ENCODE results near the gene SAG. TPM values are rescaled to one million over a fixed set of nuclear protein-coding genes. Genes with fewer than 3 reads are reported as not detected.

SAG gene
- total RNA-seq, 1 experiment from 2014 or later = not detected

DNA sequence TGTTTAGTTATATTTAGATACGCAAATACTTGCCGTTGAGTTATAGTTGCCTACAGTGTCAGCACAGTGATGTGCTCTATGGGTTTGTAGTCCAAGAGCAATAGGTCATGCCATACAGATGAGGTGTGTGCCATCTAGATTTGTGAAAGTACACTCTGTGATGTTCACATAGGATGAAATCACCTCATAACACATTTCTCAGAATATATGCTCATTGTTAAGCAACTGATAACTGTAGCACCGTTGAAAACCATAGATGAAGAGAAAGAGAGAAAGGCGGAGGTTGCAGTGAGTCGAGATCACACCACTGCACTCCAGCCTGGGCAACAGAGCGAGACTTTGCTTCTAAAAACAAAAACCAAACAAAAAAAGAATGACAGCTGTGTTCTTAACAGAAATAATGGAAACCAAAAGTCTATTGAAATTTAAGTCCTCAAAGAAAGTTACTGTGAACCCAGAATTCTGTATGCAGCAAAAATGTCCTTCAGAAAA lies 56.2 kb downstream of the SAG start:
- Histone ChIP-seq H3K9me3 (ENCODE audit: control insufficient read depth, insufficient read depth, low read depth, low read length) (no peaks in the 10 kb centered on the region), H3K4me1 (ENCODE audit: control insufficient read depth, insufficient read depth, low read length) (0 out of 2 replicates have a peak, but pooled peaks cover 5% of the 10 kb centered on the region), H3K4me3 (ENCODE audit: low read depth in 2 of 2, low read length in 2 of 2) (no peak overlapping the region), H3K36me3 (ENCODE audit: control insufficient read depth, insufficient read depth, low read length) (no peaks in the 10 kb centered on the region), H3K27ac (ENCODE audit: low read length) (no peak overlapping the region), H3K27me3 (ENCODE audit: control insufficient read depth, insufficient read depth, low read length) (no peaks in the 10 kb centered on the region)
- intact Hi-C loops (cut with micrococcal nuclease; ENCODE audit: unreplicated experiment) (no loop called here), in situ Hi-C loops (cut with HindIII; ENCODE audit: low pct_unique_long_range_greater_than_20kb, low sequenced_read_pairs) (no loop called here)
- POLR2A ChIA-PET = no interaction called here
- TF ChIP-seq SIN3A (IDR thresholded peaks at IDR 0.05; ENCODE audit: borderline replicate concordance, insufficient read depth, low read depth, low read length) (no peak), POLR2AphosphoS5 (IDR thresholded peaks at IDR 0.05; ENCODE audit: low read depth, low read length) (no peak), TCF7L2 (IDR thresholded peaks at IDR 0.05; ENCODE audit: low read depth, low read length) (no peak)
- TF ChIP-seq, protein P1, sequence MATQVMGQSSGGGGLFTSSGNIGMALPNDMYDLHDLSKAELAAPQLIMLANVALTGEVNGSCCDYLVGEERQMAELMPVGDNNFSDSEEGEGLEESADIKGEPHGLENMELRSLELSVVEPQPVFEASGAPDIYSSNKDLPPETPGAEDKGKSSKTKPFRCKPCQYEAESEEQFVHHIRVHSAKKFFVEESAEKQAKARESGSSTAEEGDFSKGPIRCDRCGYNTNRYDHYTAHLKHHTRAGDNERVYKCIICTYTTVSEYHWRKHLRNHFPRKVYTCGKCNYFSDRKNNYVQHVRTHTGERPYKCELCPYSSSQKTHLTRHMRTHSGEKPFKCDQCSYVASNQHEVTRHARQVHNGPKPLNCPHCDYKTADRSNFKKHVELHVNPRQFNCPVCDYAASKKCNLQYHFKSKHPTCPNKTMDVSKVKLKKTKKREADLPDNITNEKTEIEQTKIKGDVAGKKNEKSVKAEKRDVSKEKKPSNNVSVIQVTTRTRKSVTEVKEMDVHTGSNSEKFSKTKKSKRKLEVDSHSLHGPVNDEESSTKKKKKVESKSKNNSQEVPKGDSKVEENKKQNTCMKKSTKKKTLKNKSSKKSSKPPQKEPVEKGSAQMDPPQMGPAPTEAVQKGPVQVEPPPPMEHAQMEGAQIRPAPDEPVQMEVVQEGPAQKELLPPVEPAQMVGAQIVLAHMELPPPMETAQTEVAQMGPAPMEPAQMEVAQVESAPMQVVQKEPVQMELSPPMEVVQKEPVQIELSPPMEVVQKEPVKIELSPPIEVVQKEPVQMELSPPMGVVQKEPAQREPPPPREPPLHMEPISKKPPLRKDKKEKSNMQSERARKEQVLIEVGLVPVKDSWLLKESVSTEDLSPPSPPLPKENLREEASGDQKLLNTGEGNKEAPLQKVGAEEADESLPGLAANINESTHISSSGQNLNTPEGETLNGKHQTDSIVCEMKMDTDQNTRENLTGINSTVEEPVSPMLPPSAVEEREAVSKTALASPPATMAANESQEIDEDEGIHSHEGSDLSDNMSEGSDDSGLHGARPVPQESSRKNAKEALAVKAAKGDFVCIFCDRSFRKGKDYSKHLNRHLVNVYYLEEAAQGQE (IDR thresholded peaks at IDR 0.05; ENCODE audit: insufficient read depth in 1 of 2, low read depth in 2 of 2, low read length in 1 of 2) = no peak
- TF ChIP-seq, protein P2, sequence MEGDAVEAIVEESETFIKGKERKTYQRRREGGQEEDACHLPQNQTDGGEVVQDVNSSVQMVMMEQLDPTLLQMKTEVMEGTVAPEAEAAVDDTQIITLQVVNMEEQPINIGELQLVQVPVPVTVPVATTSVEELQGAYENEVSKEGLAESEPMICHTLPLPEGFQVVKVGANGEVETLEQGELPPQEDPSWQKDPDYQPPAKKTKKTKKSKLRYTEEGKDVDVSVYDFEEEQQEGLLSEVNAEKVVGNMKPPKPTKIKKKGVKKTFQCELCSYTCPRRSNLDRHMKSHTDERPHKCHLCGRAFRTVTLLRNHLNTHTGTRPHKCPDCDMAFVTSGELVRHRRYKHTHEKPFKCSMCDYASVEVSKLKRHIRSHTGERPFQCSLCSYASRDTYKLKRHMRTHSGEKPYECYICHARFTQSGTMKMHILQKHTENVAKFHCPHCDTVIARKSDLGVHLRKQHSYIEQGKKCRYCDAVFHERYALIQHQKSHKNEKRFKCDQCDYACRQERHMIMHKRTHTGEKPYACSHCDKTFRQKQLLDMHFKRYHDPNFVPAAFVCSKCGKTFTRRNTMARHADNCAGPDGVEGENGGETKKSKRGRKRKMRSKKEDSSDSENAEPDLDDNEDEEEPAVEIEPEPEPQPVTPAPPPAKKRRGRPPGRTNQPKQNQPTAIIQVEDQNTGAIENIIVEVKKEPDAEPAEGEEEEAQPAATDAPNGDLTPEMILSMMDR (IDR thresholded peaks at IDR 0.05) = no peak
- no TSS peak for BruUV-seq (replicated peaks)
- CTCF ChIA-PET = no interaction called here
- DNase-seq (ENCODE audit: low read depth, low spot score) = no peak
- no peak for ATAC-seq

DNA sequence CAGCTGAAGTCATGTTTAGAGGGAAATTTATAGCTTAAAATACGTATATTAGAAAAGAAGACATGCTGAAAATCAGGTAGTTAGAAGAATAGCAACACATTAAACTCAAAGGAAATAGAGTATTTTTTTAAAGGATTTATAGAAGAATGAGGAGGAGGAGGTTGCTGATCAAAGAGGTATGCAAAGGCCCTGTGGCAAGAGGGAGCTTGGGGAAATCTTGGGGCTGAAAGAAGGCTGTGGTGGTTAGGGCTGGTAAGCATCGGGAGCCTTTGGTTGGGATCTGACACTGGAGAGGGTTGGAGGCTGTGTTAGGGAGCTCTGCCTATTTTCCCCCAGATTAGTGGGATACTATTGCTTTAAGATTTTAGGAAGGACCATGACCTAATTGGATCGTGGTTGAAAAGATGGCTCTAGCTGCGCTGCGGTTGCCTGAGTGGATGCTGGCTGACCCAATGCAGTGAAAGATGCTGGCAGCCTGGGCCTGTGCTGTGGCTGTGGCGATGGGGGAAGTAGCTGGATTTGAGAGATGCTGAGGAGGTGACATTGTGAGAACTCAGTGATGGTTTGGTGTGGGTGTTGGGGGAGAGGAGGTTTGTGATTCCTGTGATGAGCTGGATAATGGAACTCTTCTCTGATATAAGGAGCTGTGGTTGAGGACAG lies 58.4 kb downstream of the SAG start:
- Histone ChIP-seq H3K27ac (ENCODE audit: low read length) (no peak overlapping the region), H3K9me3 (ENCODE audit: control insufficient read depth, insufficient read depth, low read depth, low read length) (no peaks in the 10 kb centered on the region), H3K4me1 (ENCODE audit: control insufficient read depth, insufficient read depth, low read length) (0 out of 2 replicates have a peak, but pooled peaks cover 7% of the 10 kb centered on the region), H3K4me3 (ENCODE audit: low read depth in 2 of 2, low read length in 2 of 2) (no peak overlapping the region), H3K27me3 (ENCODE audit: control insufficient read depth, insufficient read depth, low read length) (no peaks in the 10 kb centered on the region), H3K36me3 (ENCODE audit: control insufficient read depth, insufficient read depth, low read length) (no peaks in the 10 kb centered on the region)
- POLR2A ChIA-PET = interaction anchor here (0.6 kb wide), 2 partner anchors 118 to 467 kb away, joined by 3 to 4 read pairs; no protein-coding TSS in a partner anchor
- ATAC-seq (no peak), DNase-seq (ENCODE audit: low read depth, low spot score) (no peak)
- no TSS peak for BruUV-seq (replicated peaks)
- in situ Hi-C loops (cut with HindIII; ENCODE audit: low pct_unique_long_range_greater_than_20kb, low sequenced_read_pairs) = no loop called here
- CTCF ChIA-PET = interaction anchor here (0.9 kb wide), 1 partner anchor 12 kb away, joined by 4 read pairs; no protein-coding TSS in a partner anchor
- intact Hi-C loops (cut with micrococcal nuclease; ENCODE audit: unreplicated experiment) = no loop called here
- TF ChIP-seq, protein P2 (IDR thresholded peaks at IDR 0.05) = no peak
- TF ChIP-seq, protein P1 (IDR thresholded peaks at IDR 0.05; ENCODE audit: insufficient read depth in 1 of 2, low read depth in 2 of 2, low read length in 1 of 2) = no peak
- no peak for TF ChIP-seq POLR2AphosphoS5 (IDR thresholded peaks at IDR 0.05; ENCODE audit: low read depth, low read length)
- TF ChIP-seq SIN3A (IDR thresholded peaks at IDR 0.05; ENCODE audit: borderline replicate concordance, insufficient read depth, low read depth, low read length) = no peak
- no peak for TF ChIP-seq TCF7L2 (IDR thresholded peaks at IDR 0.05; ENCODE audit: low read depth, low read length)

All from Panc1 (cell line).